ENCODE measurements around the gene ALPL. TPM values are rescaled to one million over a fixed set of nuclear protein-coding genes. Genes with fewer than 3 reads are reported as not detected.

Gene ALPL
- total RNA-seq, 1 experiment from 2014 or later, result 140 TPM

DNA sequence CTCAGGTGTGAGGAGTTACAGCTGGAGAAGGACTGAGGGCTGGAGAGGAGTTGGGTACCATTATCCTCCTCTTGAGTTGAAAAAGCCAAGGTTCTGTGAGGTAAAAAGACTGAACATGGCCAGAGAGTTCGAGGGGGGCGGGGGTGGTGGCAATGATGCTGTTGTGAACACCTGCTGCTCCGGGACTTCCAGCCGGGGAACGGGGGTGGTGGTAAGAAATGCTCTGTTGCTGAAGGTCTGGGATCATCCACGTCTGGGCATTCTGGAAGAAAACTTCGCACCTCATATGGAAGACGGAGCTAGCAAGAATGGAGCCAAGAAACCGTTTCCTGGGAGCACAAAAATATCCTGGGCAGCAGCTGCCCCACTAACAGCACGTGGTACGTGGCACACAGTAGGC, 20.1 kb upstream of the ALPL start (continued):
- TF ChIP-seq E2F4 (CRISPR knock-in tag; IDR thresholded peaks at IDR 0.05; ENCODE audit: borderline replicate concordance, low read depth) (no peak), CDX4 (CRISPR knock-in tag; IDR thresholded peaks at IDR 0.05; ENCODE audit: borderline replicate concordance) (no peak), FOXP1 (CRISPR knock-in tag; IDR thresholded peaks at IDR 0.05; ENCODE audit: borderline replicate concordance) (no peak), SMAD4 (CRISPR knock-in tag; IDR thresholded peaks at IDR 0.05) (no peak), GRHL2 (CRISPR knock-in tag; IDR thresholded peaks at IDR 0.05; ENCODE audit: insufficient replicate concordance, severe bottlenecking) (no peak), SMAD3 (CRISPR knock-in tag; IDR thresholded peaks at IDR 0.05; ENCODE audit: borderline replicate concordance) (no peak), KAT7 (CRISPR knock-in tag; IDR thresholded peaks at IDR 0.05; ENCODE audit: borderline replicate concordance) (no peak), EMX1 (CRISPR knock-in tag; IDR thresholded peaks at IDR 0.05) (no peak), ESRRA (CRISPR knock-in tag; IDR thresholded peaks at IDR 0.05; ENCODE audit: borderline replicate concordance) (no peak), TEAD1 (CRISPR knock-in tag; IDR thresholded peaks at IDR 0.05) (no peak), GABPB1 (CRISPR knock-in tag; IDR thresholded peaks at IDR 0.05) (no peak), GTF2I (CRISPR knock-in tag; conservative IDR thresholded peaks at IDR 0.05) (no peak), ELF4 (CRISPR knock-in tag; IDR thresholded peaks at IDR 0.05; ENCODE audit: low read depth) (no peak), AR (CRISPR knock-in tag; IDR thresholded peaks at IDR 0.05) (no peak)

- Mint-ChIP-seq H3K9me3 (peaks cover 14% of the 10 kb centered on the region), H3K4me3 (no peak overlapping the region), H3K36me3 (peaks cover 9% of the 10 kb centered on the region), H3K4me1 (peaks cover 11% of the 10 kb centered on the region), H3K27ac (no peak overlapping the region), H3K27me3 (ENCODE audit: low read depth) (peaks cover 3% of the 10 kb centered on the region; the same call in 1 of the 2 replicates)
- POLR2A ChIA-PET, result no interaction called here
- CTCF ChIA-PET, result interaction anchor here (0.6 to 4.0 kb wide), 34 partner anchors 9 to 273 kb away, joined by 3 to 52 read pairs (median 4); partner anchors contain the start of gene ALPL
- DNase-seq (ENCODE audit: low spot score), result peak; percentile 56
- ATAC-seq, result peak; percentile 87
- TF ChIP-seq AR (CRISPR knock-in tag; IDR thresholded peaks at IDR 0.05), result no peak
- no peak for TF ChIP-seq ETV6 (CRISPR knock-in tag; IDR thresholded peaks at IDR 0.05)
- TF ChIP-seq KAT7 (CRISPR knock-in tag; IDR thresholded peaks at IDR 0.05; ENCODE audit: borderline replicate concordance), result no peak
- no peak for TF ChIP-seq CREM (CRISPR knock-in tag; IDR thresholded peaks at IDR 0.05)
- no peak for TF ChIP-seq FOXP1 (CRISPR knock-in tag; IDR thresholded peaks at IDR 0.05; ENCODE audit: borderline replicate concordance)
- TF ChIP-seq HMGA2 (CRISPR knock-in tag; IDR thresholded peaks at IDR 0.05), result no peak
- TF ChIP-seq TEAD1 (CRISPR knock-in tag; IDR thresholded peaks at IDR 0.05), result no peak
- no peak for TF ChIP-seq SOX15 (CRISPR knock-in tag; IDR thresholded peaks at IDR 0.05)
- TF ChIP-seq, protein P1, sequence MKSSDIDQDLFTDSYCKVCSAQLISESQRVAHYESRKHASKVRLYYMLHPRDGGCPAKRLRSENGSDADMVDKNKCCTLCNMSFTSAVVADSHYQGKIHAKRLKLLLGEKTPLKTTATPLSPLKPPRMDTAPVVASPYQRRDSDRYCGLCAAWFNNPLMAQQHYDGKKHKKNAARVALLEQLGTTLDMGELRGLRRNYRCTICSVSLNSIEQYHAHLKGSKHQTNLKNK (CRISPR knock-in tag; IDR thresholded peaks at IDR 0.05), result no peak
- TF ChIP-seq RORB (CRISPR knock-in tag; IDR thresholded peaks at IDR 0.05), result no peak
- TF ChIP-seq CDX4 (CRISPR knock-in tag; IDR thresholded peaks at IDR 0.05; ENCODE audit: borderline replicate concordance), result no peak
- TF ChIP-seq, protein P2, sequence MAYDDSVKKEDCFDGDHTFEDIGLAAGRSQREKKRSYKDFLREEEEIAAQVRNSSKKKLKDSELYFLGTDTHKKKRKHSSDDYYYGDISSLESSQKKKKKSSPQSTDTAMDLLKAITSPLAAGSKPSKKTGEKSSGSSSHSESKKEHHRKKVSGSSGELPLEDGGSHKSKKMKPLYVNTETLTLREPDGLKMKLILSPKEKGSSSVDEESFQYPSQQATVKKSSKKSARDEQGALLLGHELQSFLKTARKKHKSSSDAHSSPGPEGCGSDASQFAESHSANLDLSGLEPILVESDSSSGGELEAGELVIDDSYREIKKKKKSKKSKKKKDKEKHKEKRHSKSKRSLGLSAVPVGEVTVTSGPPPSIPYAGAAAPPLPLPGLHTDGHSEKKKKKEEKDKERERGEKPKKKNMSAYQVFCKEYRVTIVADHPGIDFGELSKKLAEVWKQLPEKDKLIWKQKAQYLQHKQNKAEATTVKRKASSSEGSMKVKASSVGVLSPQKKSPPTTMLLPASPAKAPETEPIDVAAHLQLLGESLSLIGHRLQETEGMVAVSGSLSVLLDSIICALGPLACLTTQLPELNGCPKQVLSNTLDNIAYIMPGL (CRISPR knock-in tag; IDR thresholded peaks at IDR 0.05), result no peak
- no peak for TF ChIP-seq NR2C2 (CRISPR knock-in tag; IDR thresholded peaks at IDR 0.05)
These were observed 18.3 kb upstream of the ALPL start for GRCh38 chr1:21490774-21491487.
